Vagina (tissue), 2 donors: ENCODE measurements around the gene SELENOF.

Experiments used
- CTCF ChIP-seq, 3 experiments: fragments of 450-650 bp in 2 of 3; fragments of 200-600 bp in 1 of 3; sonication (generic) in 1 of 3; IDR thresholded peaks; one replicate each; pipeline ENCODE4 v1.5.1; 2017 to 2019; ENCODE audit warnings: antibody characterized with exemption in 3 of 3, mild to moderate bottlenecking in 2 of 3, moderate library complexity in 2 of 3
- POLR2AphosphoS5 ChIP-seq, 2 donors: sonication (generic); formaldehyde crosslinking; IDR thresholded peaks; one replicate each; pipeline ENCODE4 v1.9.0; 2017; ENCODE audit warnings: antibody characterized with exemption in 2 of 2, mild to moderate bottlenecking in 2 of 2, low read depth in 1 of 2; ENCODE audit not compliant: insufficient read depth in 1 of 2

DNA sequence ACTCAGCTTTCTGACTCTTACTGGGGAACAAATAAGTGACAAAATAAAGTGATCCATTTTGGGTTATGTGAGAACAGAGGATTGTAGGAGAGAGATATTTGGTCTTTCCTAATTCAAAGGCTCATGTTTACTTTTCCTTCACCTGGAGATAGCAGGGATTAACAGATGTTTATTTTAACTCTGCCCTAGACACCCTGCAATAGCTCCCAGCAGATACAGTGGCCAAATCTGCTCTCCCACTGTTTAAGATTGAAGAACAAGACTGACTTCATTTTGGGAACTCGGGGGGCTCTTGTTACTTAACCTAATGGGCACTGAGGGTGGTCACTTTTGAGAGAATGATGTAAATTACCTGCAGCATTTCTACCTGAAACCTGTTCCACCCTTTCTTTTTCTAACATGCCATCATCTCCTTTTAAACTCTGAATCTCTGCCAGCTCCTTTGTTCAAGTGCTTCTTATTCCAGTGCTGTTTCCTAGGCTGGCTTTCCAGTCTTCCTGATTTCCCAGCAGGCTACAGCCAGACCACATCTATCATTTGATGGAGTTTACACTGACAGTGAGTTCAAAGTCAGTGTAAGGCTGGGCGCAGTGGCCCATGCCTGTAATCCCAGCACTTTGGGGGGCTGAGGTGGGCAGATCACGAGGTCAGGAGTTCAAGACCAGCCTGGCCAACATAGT lies 90.0 kb downstream of the SELENOF start:
- TF ChIP-seq CTCF (IDR thresholded peaks at IDR 0.05) (no peak), POLR2AphosphoS5 (IDR thresholded peaks at IDR 0.05; ENCODE audit: insufficient read depth in 1 of 2, low read depth in 1 of 2) (no peak)
